AG08396 (cell line): ENCODE data around the gene CDH4.

ENCODE experiments used
- DNase-seq: peaks from one replicate; pipeline ENCODE4 v3.0.0; 2012; ENCODE audit warnings: low spot score, mixed read lengths

CDH4 gene

GRCh38 chr20:61655591-61655990 is 403.5 kb downstream of the CDH4 start:
- no peak for DNase-seq

GRCh38 chr20:61656198-61656597 is 404.1 kb downstream of the CDH4 start:
- no peak for DNase-seq

GRCh38 chr20:61657721-61658377 is 405.8 kb downstream of the CDH4 start:
- no peak for DNase-seq

- no peak for DNase-seq
Observed at GRCh38 chr20:61658563-61658962, 406.5 kb downstream of the CDH4 start.

GRCh38 chr20:61659246-61659993 is 407.4 kb downstream of the CDH4 start:
- DNase-seq: no peak

DNA sequence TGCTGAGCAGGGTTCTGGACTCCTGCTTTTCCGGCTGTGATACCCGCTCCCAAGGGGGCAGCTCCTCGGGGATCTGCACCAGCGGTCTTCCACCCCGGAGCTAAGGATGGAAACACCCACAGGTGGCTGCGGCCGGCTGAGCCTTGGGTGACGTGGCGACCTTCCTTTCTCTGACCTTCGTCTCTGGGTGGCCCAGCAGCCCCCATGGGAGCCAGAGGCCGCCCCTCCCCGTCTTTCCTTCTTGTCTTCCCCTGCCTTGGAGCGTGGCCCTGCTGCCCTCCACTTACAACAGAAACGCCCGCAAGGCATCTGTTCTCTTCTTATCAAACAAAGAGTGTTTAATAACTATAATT is 407.9 kb downstream of the CDH4 start:
- DNase-seq: no peak

GRCh38 chr20:61660559-61660958 is 408.5 kb downstream of the CDH4 start:
- DNase-seq: no peak

- DNase-seq: no peak
Observed at GRCh38 chr20:61661025-61661424, 409.0 kb downstream of the CDH4 start.

- no peak for DNase-seq
Observed at GRCh38 chr20:61661583-61661982, 409.5 kb downstream of the CDH4 start.

DNA sequence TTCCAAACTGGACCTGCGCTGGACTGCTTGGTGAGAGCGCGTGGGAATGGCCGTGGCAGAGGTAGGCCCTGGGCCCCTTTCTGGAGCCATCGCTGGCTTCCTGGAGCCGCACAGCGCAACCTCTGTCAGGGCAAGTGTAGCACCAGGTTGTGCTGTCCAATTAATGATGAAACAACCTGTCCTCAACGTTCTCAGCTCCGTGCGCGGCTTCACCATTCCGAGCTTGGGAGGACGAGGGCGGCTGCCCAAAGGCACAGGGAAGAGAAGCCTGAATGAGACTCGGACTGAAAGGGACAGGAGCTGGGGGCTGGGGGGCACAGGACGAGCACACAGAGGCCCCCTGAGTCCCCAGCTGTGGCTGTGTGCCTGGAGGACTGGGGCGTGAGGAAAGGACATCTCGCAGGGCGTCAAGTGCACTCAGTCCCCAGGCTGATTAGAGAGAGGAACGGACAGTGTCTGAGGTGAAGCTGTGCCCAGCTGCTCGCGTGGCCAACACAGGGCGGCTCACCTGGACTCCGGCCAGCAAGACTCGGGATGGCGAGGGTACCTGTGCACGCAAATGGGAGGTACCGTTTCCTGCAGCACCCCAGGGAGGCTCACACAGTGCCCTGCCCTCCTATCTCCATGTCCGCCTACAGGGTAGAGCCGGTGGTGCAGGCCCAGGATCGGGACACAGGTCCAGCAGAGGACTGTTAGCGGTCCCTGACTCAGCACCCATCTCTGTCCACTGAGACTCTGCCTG is 410.3 kb downstream of the CDH4 start:
- DNase-seq: no peak

- no peak for DNase-seq
Observed at GRCh38 chr20:61662968-61663331, 410.9 kb downstream of the CDH4 start.

GRCh38 chr20:61663521-61664425 is 411.7 kb downstream of the CDH4 start:
- no peak for DNase-seq

DNA sequence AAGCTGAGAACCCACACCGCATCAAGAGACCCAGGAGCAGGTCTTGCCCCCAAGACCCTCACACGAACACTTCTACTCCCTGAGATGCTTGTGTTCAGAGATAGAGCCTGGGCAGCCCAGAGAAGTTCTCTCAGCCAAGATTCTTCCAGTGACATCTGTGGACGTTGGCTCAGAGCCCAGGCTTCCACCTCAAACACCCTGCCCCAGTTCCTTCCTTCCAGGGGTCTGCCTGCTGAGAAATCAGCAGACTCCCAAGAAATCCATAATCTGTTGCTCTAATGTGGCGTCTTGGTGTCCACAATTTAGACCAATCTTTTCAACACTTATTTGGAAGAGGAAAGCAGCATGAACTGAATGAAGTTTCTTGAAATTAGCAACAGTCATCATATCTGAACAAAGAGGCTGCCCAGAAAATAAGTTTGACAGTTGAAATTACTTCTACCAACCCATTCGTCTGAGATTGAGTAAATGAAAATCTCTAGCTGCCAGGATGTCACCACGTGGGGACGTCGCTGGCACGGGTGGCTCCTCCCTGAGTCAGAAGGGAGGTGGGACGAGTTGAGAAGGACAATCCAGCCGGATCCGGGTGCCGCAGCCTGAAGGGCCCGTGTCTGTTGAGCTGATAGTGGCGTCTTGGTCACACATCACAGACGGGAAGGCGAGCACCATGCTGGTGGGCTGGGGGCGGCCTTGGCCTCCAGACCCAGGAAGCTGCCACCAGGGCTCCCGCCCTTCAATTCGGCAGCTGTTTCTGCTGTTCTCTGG is 412.7 kb downstream of the CDH4 start:
- peak; percentile 55 for DNase-seq

DNA sequence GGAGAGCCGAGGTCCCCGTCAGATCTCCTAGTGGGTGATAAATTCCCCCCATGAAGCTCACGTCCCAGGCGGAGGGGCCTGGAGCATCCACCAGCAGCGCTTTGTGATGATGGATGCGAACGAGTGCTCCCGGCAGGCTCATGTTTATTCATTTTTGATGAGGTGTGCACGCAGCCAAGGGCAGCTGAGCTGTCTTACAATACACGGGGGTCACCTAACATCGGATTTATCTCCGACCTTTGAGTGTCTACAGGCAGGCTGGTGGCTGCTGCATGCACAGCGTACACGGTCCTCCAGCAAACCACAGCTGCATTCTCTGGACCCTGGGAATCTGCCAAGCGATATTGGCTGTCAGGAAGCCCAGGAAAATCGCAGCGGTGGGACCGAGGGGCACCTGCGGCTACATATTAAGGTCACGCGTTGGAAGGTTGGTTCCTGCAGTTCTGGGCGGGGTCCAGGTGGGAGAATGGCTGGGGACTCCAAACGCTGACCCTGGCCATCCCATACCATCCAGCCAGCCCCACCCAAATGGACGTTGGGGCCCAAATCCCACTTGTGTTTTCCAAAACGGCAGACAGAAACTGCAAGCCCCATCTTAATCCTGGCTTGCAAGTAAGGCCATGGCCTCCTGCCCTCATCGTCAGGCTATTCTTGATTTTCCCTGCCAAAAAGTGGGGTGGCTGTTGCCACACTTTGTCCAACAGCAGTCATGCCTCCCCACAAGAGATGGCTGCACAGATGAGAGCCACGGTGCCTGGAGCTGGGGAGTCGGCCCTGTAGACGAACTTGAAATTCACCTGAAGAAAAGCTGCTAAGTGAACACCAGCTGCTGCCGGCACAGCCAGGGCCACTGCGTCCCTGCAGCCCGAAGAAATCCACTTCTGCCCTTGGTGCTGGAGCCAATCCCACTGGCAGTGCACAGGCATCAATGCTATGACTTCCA is 413.7 kb downstream of the CDH4 start:
- DNase-seq: no peak

- no peak for DNase-seq
Observed at GRCh38 chr20:61666471-61666832, 414.4 kb downstream of the CDH4 start.

GRCh38 chr20:61667056-61667792 is 415.2 kb downstream of the CDH4 start:
- DNase-seq: no peak

DNA sequence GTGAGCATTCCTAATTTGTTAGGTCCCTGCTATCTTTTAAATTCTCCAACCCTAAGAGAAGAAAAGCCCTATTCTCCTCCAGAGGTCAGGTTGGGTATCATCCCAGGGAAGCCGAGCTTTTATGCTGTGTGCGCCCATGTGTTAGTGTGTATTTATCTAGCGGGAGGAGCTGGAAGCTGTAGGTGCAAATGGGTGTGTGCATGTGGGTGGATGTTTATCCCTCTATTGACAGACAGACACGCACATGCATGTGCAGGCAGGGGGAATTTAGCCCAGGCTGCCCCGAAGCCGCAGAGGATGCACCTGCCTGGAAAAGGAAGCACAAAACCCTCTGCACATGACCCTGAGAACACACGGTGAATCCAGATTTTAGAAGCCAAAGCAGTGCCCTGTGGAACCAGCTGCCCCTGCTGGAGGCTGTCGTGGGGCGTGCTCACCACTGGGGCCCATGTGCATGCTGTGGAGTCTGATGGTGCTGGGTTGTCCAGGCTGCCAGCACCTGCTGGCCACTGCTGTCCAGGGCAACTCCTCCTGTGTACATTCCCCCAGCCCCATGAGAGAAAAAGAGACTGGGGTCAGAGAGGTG is 416.1 kb downstream of the CDH4 start:
- DNase-seq: no peak

GRCh38 chr20:61668771-61669503 is 416.9 kb downstream of the CDH4 start:
- DNase-seq: no peak

GRCh38 chr20:61670274-61670673 is 418.2 kb downstream of the CDH4 start:
- DNase-seq: no peak
